Measurements from ENCODE around the gene CHKB.

DNA sequence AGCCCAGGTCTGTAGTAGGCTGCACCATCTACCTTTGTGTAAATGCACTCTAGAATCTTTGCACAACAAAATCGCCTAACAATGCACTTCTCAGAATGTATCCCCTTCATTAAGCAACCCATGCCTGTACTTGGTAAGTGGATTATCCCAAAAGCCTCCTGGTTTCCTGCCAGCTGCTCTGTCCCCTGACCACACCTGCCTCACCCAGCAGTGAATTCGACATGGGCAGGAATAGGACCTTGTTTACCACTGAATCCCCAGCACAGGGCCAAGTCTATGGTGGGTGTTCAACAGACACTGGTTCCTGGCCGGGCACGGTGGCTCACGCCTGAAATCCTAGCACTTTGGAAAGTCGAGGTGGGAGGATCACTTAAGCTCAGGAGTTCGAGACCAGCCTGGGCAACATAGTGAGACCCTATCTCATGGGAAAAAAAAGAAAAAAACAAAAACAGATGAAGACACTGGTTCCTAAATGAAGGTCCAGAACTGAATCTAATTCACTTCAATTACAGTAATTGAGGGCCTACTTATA, 14.9 kb downstream of the CHKB start:
- TF ChIP-seq RAD21 (IDR thresholded peaks at IDR 0.05 in 1 of 2, conservative IDR thresholded peaks at IDR 0.05 in 1 of 2; ENCODE audit: low read depth in 2 of 2, low read length in 2 of 2) (no peak), KDM4A (IDR thresholded peaks at IDR 0.05; ENCODE audit: low read depth, low read length, severe bottlenecking) (no peak), JUND (IDR thresholded peaks at IDR 0.05; ENCODE audit: low read length) (no peak), CEBPB (IDR thresholded peaks at IDR 0.05; ENCODE audit: low read depth, low read length) (no peak)
- TF ChIP-seq, protein P1, sequence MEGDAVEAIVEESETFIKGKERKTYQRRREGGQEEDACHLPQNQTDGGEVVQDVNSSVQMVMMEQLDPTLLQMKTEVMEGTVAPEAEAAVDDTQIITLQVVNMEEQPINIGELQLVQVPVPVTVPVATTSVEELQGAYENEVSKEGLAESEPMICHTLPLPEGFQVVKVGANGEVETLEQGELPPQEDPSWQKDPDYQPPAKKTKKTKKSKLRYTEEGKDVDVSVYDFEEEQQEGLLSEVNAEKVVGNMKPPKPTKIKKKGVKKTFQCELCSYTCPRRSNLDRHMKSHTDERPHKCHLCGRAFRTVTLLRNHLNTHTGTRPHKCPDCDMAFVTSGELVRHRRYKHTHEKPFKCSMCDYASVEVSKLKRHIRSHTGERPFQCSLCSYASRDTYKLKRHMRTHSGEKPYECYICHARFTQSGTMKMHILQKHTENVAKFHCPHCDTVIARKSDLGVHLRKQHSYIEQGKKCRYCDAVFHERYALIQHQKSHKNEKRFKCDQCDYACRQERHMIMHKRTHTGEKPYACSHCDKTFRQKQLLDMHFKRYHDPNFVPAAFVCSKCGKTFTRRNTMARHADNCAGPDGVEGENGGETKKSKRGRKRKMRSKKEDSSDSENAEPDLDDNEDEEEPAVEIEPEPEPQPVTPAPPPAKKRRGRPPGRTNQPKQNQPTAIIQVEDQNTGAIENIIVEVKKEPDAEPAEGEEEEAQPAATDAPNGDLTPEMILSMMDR (IDR thresholded peaks at IDR 0.05; ENCODE audit: control extremely low read depth in 1 of 3, insufficient read depth in 1 of 3, low read depth in 1 of 3, low read length in 3 of 3), result no peak
